Testis (tissue), 3 donors: ENCODE measurements around the gene CETN1. TPM values are rescaled to one million over a fixed set of nuclear protein-coding genes. Genes with fewer than 3 reads are reported as not detected.

Experiments
- DNase-seq: peaks from one replicate; pipeline ENCODE4 v3.0.0-alpha.2; 2019
- H3K27ac ChIP-seq, 2 donors: fragments of 200-600 bp; sonication (generic); one replicate each; pipeline ENCODE4 v1.5.1; 2019
- H3K27me3 ChIP-seq: fragments of 200-600 bp; sonication (generic); one replicate; pipeline ENCODE4 v1.5.1; 2019
- H3K36me3 ChIP-seq: fragments of 200-600 bp; sonication (generic); one replicate; pipeline ENCODE4 v1.5.1; 2017; ENCODE audit warnings: low read depth; ENCODE audit errors: missing control alignments
- H3K4me1 ChIP-seq: fragments of 200-600 bp; sonication (generic); one replicate; pipeline ENCODE4 v1.5.1; 2019
- H3K4me3 ChIP-seq, 2 donors: fragments of 200-600 bp; sonication (generic); one replicate each; pipeline ENCODE4 v1.5.1; 2017 to 2019
- H3K9me3 ChIP-seq: fragments of 200-600 bp; sonication (generic); one replicate; pipeline ENCODE4 v1.5.1; 2017
- POLR2A ChIP-seq: fragments of 450-650 bp; IDR thresholded peaks from one replicate; pipeline ENCODE4 v1.6.1; 2017; ENCODE audit warnings: antibody characterized with exemption, mild to moderate bottlenecking, moderate library complexity
- WGBS, 2 donors: methylation state at CpG; one replicate each; pipeline ENCODE4 v1.1.5; 2018; 5-methylcytosine and 5-hydroxymethylcytosine counted together
- intact Hi-C: fragments of 100-400 bp; cut with DNase I; formaldehyde crosslinking; loops from one replicate; pipeline ENCODE4 v1.15.1; 2023; ENCODE audit warnings: low total_unique reads
- polyA plus RNA-seq: library from polyadenylated mRNA; stranded (reverse); fragments of 350-450 nt; fragmentation: Illumina TruSeq; extraction: RNeasy Lipid Tissue Mini Kit (QIAGEN cat#74804); gene quantifications from one replicate; pipeline ENCODE4 v1.2.3, GENCODE V29; 2014; ENCODE audit warnings: low read depth, low replicate concordance; ENCODE audit not compliant: insufficient read depth
- total RNA-seq, 2 donors: library from RNA; depleted of rRNA; stranded (reverse); fragments of >200 nt; gene quantifications; one replicate each; pipeline ENCODE4 v1.2.3, GENCODE V29; 2016
- TF ChIP-seq, protein P1 (sequence below), 3 experiments: fragments of 450-650 bp in 2 of 3; fragments of 200-600 bp in 1 of 3; sonication (generic) in 1 of 3; IDR thresholded peaks; one replicate each; pipeline ENCODE4 v1.5.1; 2016 to 2019; ENCODE audit warnings: antibody characterized with exemption in 3 of 3, mild to moderate bottlenecking in 2 of 3, moderate library complexity in 1 of 3

CETN1 gene
- total and polyA plus RNA-seq, 3 donors from 2014 or later, result 53.3 to 289 (median 70.5) TPM

DNA sequence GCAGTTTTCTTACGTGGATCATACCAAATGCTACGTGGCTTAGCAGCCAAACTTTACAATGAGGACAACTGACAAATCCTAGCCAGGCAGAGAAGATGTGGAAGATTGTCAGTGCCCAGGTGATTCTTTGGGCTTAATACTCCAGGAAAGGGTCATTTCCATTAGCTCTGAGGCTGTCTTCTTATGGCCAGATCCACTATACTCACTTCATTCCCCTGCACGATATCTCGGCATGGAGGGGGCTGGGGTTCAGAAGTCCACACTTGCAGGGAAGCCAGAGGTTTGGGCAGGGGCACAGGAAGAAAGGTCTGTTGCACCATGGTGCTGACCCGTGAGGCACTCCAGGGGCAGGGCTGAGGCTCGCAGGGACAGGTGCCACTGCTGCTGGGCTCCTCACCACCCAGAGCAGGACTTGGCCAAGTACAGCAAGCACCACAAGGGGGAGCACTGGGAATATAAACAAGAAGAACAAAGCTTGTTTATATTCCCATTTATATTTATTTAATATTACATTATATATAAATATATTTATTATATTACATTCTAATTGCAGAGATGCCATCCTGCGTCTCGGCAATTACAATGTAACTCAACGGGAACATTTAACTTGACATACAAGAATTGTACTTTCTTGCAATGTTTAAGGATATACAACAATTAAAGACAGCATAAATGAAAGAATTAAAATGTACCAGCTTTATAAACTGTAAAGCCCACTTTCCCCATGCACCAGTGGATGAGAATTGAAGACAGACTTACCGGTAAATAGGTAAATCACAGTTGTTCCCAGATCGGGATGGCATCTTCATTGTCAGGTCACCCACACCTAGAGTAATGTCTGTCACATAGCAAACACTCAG is 43.8 kb downstream of the CETN1 start:
- Histone ChIP-seq H3K4me1 (no peaks in the 10 kb centered on the region), H3K9me3 (no peaks in the 10 kb centered on the region), H3K27me3 (no peaks in the 10 kb centered on the region), H3K27ac (no peak overlapping the region), H3K36me3 (no peaks in the 10 kb centered on the region), H3K4me3 (no peak overlapping the region)
- DNase-seq, result peak; percentile 89
- TF ChIP-seq, protein P1, sequence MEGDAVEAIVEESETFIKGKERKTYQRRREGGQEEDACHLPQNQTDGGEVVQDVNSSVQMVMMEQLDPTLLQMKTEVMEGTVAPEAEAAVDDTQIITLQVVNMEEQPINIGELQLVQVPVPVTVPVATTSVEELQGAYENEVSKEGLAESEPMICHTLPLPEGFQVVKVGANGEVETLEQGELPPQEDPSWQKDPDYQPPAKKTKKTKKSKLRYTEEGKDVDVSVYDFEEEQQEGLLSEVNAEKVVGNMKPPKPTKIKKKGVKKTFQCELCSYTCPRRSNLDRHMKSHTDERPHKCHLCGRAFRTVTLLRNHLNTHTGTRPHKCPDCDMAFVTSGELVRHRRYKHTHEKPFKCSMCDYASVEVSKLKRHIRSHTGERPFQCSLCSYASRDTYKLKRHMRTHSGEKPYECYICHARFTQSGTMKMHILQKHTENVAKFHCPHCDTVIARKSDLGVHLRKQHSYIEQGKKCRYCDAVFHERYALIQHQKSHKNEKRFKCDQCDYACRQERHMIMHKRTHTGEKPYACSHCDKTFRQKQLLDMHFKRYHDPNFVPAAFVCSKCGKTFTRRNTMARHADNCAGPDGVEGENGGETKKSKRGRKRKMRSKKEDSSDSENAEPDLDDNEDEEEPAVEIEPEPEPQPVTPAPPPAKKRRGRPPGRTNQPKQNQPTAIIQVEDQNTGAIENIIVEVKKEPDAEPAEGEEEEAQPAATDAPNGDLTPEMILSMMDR (IDR thresholded peaks at IDR 0.05), result peak in 2 of 3 experiments; percentile 30 to 66
- no peak for TF ChIP-seq POLR2A
- WGBS, 2 donors, result 70 to 75% methylated on average over 11 of the region's 11 CpGs
- intact Hi-C loops, result loop anchor here (10.0 kb wide), 2 partner anchors 111 to 211 kb away; no protein-coding TSS in a partner anchor

DNA sequence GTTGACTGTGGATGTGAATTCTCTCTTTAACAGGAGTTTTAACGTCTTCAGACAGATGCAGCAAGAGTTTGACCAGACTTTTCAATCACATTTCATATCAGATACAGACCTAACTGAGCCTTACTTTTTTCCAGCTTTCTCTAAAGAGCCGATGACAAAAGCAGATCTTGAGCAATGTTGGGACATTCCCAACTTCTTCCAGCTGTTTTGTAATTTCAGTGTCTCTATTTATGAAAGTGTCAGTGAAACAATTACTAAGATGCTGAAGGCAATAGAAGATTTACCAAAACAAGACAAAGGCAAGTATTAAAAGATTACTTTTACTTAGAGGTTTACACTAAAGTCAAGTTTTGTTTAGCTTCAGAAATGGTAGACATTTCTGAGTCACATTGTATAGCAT is 47.1 kb downstream of the CETN1 start:
- Histone ChIP-seq H3K4me3 (no peak overlapping the region), H3K9me3 (no peaks in the 10 kb centered on the region), H3K36me3 (no peaks in the 10 kb centered on the region), H3K4me1 (no peaks in the 10 kb centered on the region), H3K27me3 (no peaks in the 10 kb centered on the region), H3K27ac (no peak overlapping the region)
- intact Hi-C loops, result loop anchor here (10.0 kb wide), 2 partner anchors 108 to 208 kb away; no protein-coding TSS in a partner anchor
- WGBS, 2 donors, result 71 to 85% methylated on average over 2 of the region's 2 CpGs
- no peak for DNase-seq
- TF ChIP-seq, protein P1 (IDR thresholded peaks at IDR 0.05), result no peak
- TF ChIP-seq POLR2A, result no peak

DNA sequence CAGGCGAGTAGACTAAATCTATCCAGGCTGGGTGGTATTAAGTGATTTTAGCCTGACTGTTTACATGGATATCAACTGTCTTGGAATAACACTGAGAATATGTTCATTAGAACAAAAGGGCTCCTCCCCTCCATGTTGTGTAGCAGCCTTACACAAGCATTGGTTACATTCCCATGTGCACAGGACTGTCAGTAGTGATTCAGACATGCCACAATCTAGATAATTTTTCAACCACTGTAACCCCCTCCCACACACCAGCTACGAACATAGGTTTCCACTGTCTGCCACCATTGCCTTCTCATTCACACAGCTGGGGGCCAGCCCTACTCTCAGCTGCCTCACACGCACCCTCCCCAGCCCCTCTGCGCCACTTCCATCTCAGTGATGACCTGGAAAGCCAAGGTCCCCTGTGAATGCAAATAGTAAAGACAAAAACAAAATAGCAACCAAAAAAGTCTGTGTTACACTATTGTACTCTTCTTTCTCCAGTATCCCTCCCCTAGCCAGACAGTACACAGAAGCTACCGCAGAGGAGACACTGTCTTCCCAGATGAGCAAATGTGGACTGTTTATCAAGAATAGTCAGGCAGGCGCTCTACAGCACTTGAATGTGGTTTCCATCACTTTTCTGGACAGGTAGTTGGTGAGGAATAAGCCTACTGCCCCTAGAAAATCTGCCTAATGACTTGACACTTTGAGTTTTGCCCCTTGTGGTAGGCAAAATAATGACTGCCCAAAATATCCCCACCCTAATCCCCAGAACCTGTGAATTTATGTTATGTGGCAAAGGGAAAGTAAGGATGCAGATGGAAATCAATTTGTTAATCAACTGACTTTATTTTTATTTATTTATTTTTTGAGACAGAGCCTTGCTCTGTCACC is 49.3 kb downstream of the CETN1 start:
- no peaks in the 10 kb centered on the region for H3K36me3 ChIP-seq
- intact Hi-C loops, result loop anchor here (10.0 kb wide), 2 partner anchors 105 to 205 kb away; no protein-coding TSS in a partner anchor
- no peak for DNase-seq
- no peaks in the 10 kb centered on the region for H3K4me1 ChIP-seq
- H3K27ac ChIP-seq, result no peak overlapping the region
- TF ChIP-seq, protein P1 (IDR thresholded peaks at IDR 0.05), result peak in 1 of 3 experiments; percentile 22
- TF ChIP-seq POLR2A, result no peak
- no peak overlapping the region for H3K4me3 ChIP-seq
- no peaks in the 10 kb centered on the region for H3K27me3 ChIP-seq
- no peaks in the 10 kb centered on the region for H3K9me3 ChIP-seq
- WGBS, 2 donors, result 86 to 92% methylated on average over 6 of the region's 6 CpGs

DNA sequence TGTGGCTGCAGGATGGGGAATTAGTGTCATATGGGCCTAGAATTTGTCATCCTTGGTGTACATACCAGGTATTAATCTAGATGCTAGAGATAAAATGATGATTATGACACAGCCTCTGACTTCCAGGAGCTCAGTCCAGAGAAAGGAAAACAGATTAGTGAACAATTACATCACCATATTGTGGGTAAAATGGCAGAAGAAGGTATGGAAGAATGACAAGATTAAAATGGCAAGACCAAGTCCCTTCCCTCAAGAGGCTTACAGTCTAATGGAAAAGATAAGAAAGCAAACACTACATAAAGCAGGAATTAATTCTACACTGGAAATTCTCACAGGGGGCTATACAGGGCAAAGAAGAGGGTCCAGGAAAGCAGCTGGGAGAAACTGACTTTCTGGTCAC is 51.4 kb downstream of the CETN1 start:
- intact Hi-C loops, result no loop called here

More for the DNA sequence above, 51.4 kb downstream of the CETN1 start:
- no peaks in the 10 kb centered on the region for H3K9me3 ChIP-seq
- H3K27me3 ChIP-seq, result no peaks in the 10 kb centered on the region
- no peaks in the 10 kb centered on the region for H3K4me1 ChIP-seq
- no peak for TF ChIP-seq POLR2A
- TF ChIP-seq, protein P1 (IDR thresholded peaks at IDR 0.05), result no peak
- H3K27ac ChIP-seq, result no peak overlapping the region
- no peaks in the 10 kb centered on the region for H3K36me3 ChIP-seq
- no peak overlapping the region for H3K4me3 ChIP-seq
- no peak for DNase-seq

Other genes with a start within 250 kb of the CETN1 start
- gene COLEC12, start 79.7 kb upstream of the CETN1 start, total RNA-seq, result 1 to 10 TPM; 4.5 to 8.1 TPM
- 10.4 TPM for gene COLEC12, start 79.7 kb upstream of the CETN1 start, polyA plus RNA-seq
- gene CLUL1, start 16.6 kb downstream of the CETN1 start, total RNA-seq, result 10 to 100 TPM in 1 of 2 donors, 1 to 10 TPM in 1; 7.2 to 25.0 TPM
- 2.8 TPM for gene CLUL1, start 16.6 kb downstream of the CETN1 start, polyA plus RNA-seq
- 10 to 100 TPM; 22.7 to 24.4 TPM for gene TYMS, start 77.3 kb downstream of the CETN1 start, total RNA-seq
- gene TYMS, start 77.3 kb downstream of the CETN1 start, polyA plus RNA-seq, result 136 TPM
- gene ENOSF1, start 132.2 kb downstream of the CETN1 start, total RNA-seq, result 100 to 1,000 TPM in 1 of 2 donors, 10 to 100 TPM in 1; 88.5 to 119 TPM
- gene ENOSF1, start 132.2 kb downstream of the CETN1 start, polyA plus RNA-seq, result 29.2 TPM
- 100 to 1,000 TPM; 193 to 228 TPM for gene YES1, start 231.9 kb downstream of the CETN1 start, total RNA-seq
- gene YES1, start 231.9 kb downstream of the CETN1 start, polyA plus RNA-seq, result 31.8 TPM